Stimulated activated CD4-positive, alpha-beta T cell treated with anti-CD3 and anti-CD28 coated beads, Interleukin-1b, Interleukin-23, amount 100 ng/mL, for 4 hours (primary cell): ENCODE measurements around the gene VSIG8.
A peak's percentile ranks its signal among the peaks of the same experiment; 100 is the strongest.

Experiments
- DNase-seq, 2 donors: peaks; one replicate each; pipeline ENCODE4 v3.0.0-alpha.2; 2020; ENCODE audit warnings: low read depth in 2 of 2

VSIG8 gene

GRCh38 chr1:159883134-159883533 lies 20.7 kb upstream of the VSIG8 start:
- no peak for DNase-seq

- DNase-seq, result no peak
These were observed 20.0 kb upstream of the VSIG8 start for GRCh38 chr1:159882527-159882862.

GRCh38 chr1:159881622-159882526 lies 19.4 kb upstream of the VSIG8 start:
- peak; percentile 3 to 8 for DNase-seq

- DNase-seq, result no peak
These were observed 18.0 kb upstream of the VSIG8 start for GRCh38 chr1:159880430-159880829.

GRCh38 chr1:159879977-159880376 lies 17.5 kb upstream of the VSIG8 start:
- no peak for DNase-seq

- DNase-seq, result no peak
These were observed 16.7 kb upstream of the VSIG8 start for GRCh38 chr1:159879136-159879535.

- no peak for DNase-seq
These were observed 15.4 kb upstream of the VSIG8 start for GRCh38 chr1:159877695-159878444.

- DNase-seq, result no peak
These were observed 11.2 kb upstream of the VSIG8 start for GRCh38 chr1:159873530-159874143.

GRCh38 chr1:159872891-159873290 lies 10.4 kb upstream of the VSIG8 start:
- DNase-seq, result no peak

GRCh38 chr1:159870704-159871103 lies 8.2 kb upstream of the VSIG8 start:
- DNase-seq, result no peak

GRCh38 chr1:159869607-159870006 lies 7.2 kb upstream of the VSIG8 start:
- no peak for DNase-seq

GRCh38 chr1:159869173-159869572 lies 6.7 kb upstream of the VSIG8 start:
- DNase-seq, result no peak

- DNase-seq, result no peak
These were observed 6.3 kb upstream of the VSIG8 start for GRCh38 chr1:159868766-159869165.

- no peak for DNase-seq
These were observed 5.2 kb upstream of the VSIG8 start for GRCh38 chr1:159867664-159868026.

GRCh38 chr1:159866905-159867663 lies 4.6 kb upstream of the VSIG8 start:
- no peak for DNase-seq

GRCh38 chr1:159866066-159866465 lies 3.6 kb upstream of the VSIG8 start:
- DNase-seq, result no peak

- no peak for DNase-seq
These were observed 1.8 kb upstream of the VSIG8 start for GRCh38 chr1:159864262-159864661.

- DNase-seq, result no peak
These were observed 426 bp downstream of the VSIG8 start for GRCh38 chr1:159862031-159862430.

- DNase-seq, result no peak
These were observed 1.2 kb downstream of the VSIG8 start for GRCh38 chr1:159861218-159861617.

- no peak for DNase-seq
These were observed 2.0 kb downstream of the VSIG8 start for GRCh38 chr1:159860456-159860855.

GRCh38 chr1:159859767-159860322 lies 2.6 kb downstream of the VSIG8 start:
- DNase-seq, result no peak

GRCh38 chr1:159857889-159858288 lies 4.6 kb downstream of the VSIG8 start:
- DNase-seq, result no peak
